Gastrocnemius medialis (tissue), 4 donors: ENCODE data around the gene ARHGAP15.

Experiments used
- CTCF ChIP-seq, 5 experiments: fragments of 450-650 bp in 3 of 5; fragments of 200-600 bp in 2 of 5; sonication (generic) in 2 of 5; IDR thresholded peaks in 4 of 5; conservative IDR thresholded peaks in 1 of 5; 1 replicate in 4 of 5; 2 replicates in 1 of 5; pipeline ENCODE4 v1.5.1; 2016 to 2019; ENCODE audit warnings: antibody characterized with exemption in 5 of 5, mild to moderate bottlenecking in 3 of 5, moderate library complexity in 3 of 5
- POLR2A ChIP-seq, 2 donors: fragments of 450-650 bp; IDR thresholded peaks; one replicate each; pipeline ENCODE4 v1.6.1; 2017; ENCODE audit warnings: antibody characterized with exemption in 2 of 2, mild to moderate bottlenecking in 2 of 2, moderate library complexity in 2 of 2

DNA sequence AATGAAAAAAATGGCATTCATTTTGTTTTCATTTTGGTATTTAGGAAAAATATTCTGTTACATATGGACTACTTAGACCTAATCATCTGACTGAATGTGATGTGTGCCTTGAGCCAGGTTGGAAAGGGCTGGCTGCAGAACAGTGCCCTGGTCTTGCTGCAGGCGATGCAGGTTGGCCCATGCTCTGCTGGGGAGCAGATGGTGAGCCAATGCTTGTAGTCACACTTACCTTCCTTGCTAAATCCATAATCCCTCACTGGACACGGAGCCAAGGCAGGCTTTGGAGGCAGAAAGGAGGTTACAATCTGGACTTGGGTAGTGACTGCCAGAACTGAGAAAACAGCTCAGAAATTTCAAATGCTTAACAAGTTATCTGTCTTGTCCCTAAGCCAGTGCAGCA, 228.7 kb downstream of the ARHGAP15 start:
- TF ChIP-seq CTCF (IDR thresholded peaks at IDR 0.05 in 4 of 5, conservative IDR thresholded peaks at IDR 0.05 in 1 of 5) (no peak), POLR2A (IDR thresholded peaks at IDR 0.05) (no peak)
